Activated CD4-positive, alpha-beta T cell treated with anti-CD3 and anti-CD28 coated beads for 1 hour (primary cell): ENCODE results near the gene NEU4.
"Not testable (repeated sequence)": the region's sequence is repeated elsewhere in the genome, so short reads cannot be mapped to it uniquely, and the experiment has no call there.

Source experiments
- DNase-seq: peaks from one replicate; pipeline ENCODE4 v3.0.0-alpha.2; 2020

The NEU4 gene

GRCh38 chr2:241814393-241814642 is 5.3 kb downstream of the NEU4 start:
- no peak for DNase-seq

GRCh38 chr2:241814643-241815476 is 5.9 kb downstream of the NEU4 start:
- no peak for DNase-seq

GRCh38 chr2:241815477-241816430 is 6.8 kb downstream of the NEU4 start:
- DNase-seq, result no peak

GRCh38 chr2:241816431-241817121 is 7.6 kb downstream of the NEU4 start:
- DNase-seq, result no peak

GRCh38 chr2:241817126-241817820 is 8.3 kb downstream of the NEU4 start:
- DNase-seq, result no peak

GRCh38 chr2:241817821-241818215 is 8.8 kb downstream of the NEU4 start:
- not testable (repeated sequence) for DNase-seq

GRCh38 chr2:241818229-241818942 is 9.4 kb downstream of the NEU4 start:
- no peak for DNase-seq

GRCh38 chr2:241818943-241819270 is 9.9 kb downstream of the NEU4 start:
- no peak for DNase-seq

GRCh38 chr2:241819947-241820624 is 11.1 kb downstream of the NEU4 start:
- DNase-seq, result not testable (repeated sequence)

- DNase-seq, result no peak
These were observed 11.8 kb downstream of the NEU4 start for GRCh38 chr2:241820625-241821384.

GRCh38 chr2:241821460-241822263 is 12.7 kb downstream of the NEU4 start:
- no peak for DNase-seq

- no peak for DNase-seq
These were observed 13.3 kb downstream of the NEU4 start for GRCh38 chr2:241822264-241822623.

- not testable (repeated sequence) for DNase-seq
These were observed 14.8 kb downstream of the NEU4 start for GRCh38 chr2:241823531-241824437.

GRCh38 chr2:241827394-241827793 is 18.4 kb downstream of the NEU4 start:
- DNase-seq, result no peak

- DNase-seq, result no peak
These were observed 24.2 kb downstream of the NEU4 start for GRCh38 chr2:241833101-241833663.

GRCh38 chr2:241833756-241834526 is 24.9 kb downstream of the NEU4 start:
- not testable (repeated sequence) for DNase-seq

GRCh38 chr2:241834527-241835210 is 25.7 kb downstream of the NEU4 start:
- DNase-seq, result no peak
